ENCODE measurements around the gene FNDC3B. TPM values are rescaled to one million over a fixed set of nuclear protein-coding genes. Genes with fewer than 3 reads are reported as not detected.

The FNDC3B gene
- total and polyA plus RNA-seq, 2 donors (not counting 3 experiments of a cell fraction or from before 2014, with no cell fraction given) = 91.6 to 295 TPM

DNA sequence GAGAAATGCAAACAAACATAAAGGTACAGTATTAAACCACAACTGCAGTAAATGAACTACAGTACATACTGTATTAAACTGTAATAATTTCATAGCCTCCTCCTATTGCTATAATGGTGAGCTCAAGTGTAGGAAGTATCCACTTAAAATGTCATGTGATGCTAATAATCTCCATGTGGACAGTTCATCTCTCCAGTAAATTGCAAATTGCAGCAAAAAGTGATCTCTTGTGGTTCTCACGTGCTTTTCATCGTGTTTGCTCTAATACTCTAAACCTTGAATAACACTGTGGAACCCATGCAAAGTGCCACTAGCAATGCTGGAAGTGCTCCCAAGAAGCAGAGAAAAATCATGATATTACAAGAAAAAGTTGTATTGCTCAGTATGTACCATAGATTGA, 9.2 kb upstream of the FNDC3B start:
- POLR2A ChIA-PET = no interaction called here
- FAIRE-seq = no peak
- intact Hi-C loops (cut with micrococcal nuclease) = no loop called here

More for the DNA sequence above, 9.2 kb upstream of the FNDC3B start:
- Histone ChIP-seq H2AFZ (ENCODE audit: low read depth, low read length) (no peak overlapping the region), H4K20me1 (replicated peaks; ENCODE audit: control insufficient read depth, extremely low read depth, insufficient read depth, low read length) (no peaks in the 10 kb centered on the region), H3K4me3 (replicated peaks in 1 of 3; ENCODE audit: insufficient read depth in 1 of 3, low read depth in 1 of 3, low read length in 3 of 3) (no peak overlapping the region), H3K27me3 (ENCODE audit: control insufficient read depth in 2 of 2, insufficient read depth in 2 of 2, low read length in 2 of 2) (no peaks in the 10 kb centered on the region), H3K4me2 (ENCODE audit: insufficient read depth, low read length) (no peak overlapping the region), H3K9me3 (replicated peaks; ENCODE audit: control insufficient read depth, insufficient read depth, low read length) (no peaks in the 10 kb centered on the region), H3K27ac (ENCODE audit: insufficient read depth, low read depth, low read length) (no peak overlapping the region), H3K79me2 (ENCODE audit: control insufficient read depth, insufficient read depth, low read length) (no peaks in the 10 kb centered on the region), H3K4me1 (ENCODE audit: control insufficient read depth, extremely low read depth, insufficient read depth, low read length) (no peaks in the 10 kb centered on the region), H3K36me3 (ENCODE audit: control insufficient read depth in 2 of 2, extremely low read depth in 1 of 2, insufficient read depth in 2 of 2, low read length in 2 of 2) (no peaks in the 10 kb centered on the region), H3K9me1 (replicated peaks; ENCODE audit: control insufficient read depth, extremely low read depth, insufficient read depth, low read length) (no peaks in the 10 kb centered on the region), H3K9ac (replicated peaks; ENCODE audit: extremely low read depth, insufficient read depth, low read length) (no peak overlapping the region)
- CTCF ChIA-PET = no interaction called here
- no peak for DNase-seq (ENCODE audit: low read depth, low spot score)
- TF ChIP-seq EZH2 (IDR thresholded peaks at IDR 0.05; ENCODE audit: borderline replicate concordance, low read depth, low read length, severe bottlenecking) = no peak
- no peak for TF ChIP-seq POLR2A (IDR thresholded peaks at IDR 0.05; ENCODE audit: low read depth, low read length)
- no peak for TF ChIP-seq JUN (IDR thresholded peaks at IDR 0.05; ENCODE audit: borderline replicate concordance, insufficient read depth, insufficient read length, low read depth)
- TF ChIP-seq POLR2AphosphoS5 (IDR thresholded peaks at IDR 0.05; ENCODE audit: insufficient read depth, low read depth, low read length) = no peak
- TF ChIP-seq, protein P1, sequence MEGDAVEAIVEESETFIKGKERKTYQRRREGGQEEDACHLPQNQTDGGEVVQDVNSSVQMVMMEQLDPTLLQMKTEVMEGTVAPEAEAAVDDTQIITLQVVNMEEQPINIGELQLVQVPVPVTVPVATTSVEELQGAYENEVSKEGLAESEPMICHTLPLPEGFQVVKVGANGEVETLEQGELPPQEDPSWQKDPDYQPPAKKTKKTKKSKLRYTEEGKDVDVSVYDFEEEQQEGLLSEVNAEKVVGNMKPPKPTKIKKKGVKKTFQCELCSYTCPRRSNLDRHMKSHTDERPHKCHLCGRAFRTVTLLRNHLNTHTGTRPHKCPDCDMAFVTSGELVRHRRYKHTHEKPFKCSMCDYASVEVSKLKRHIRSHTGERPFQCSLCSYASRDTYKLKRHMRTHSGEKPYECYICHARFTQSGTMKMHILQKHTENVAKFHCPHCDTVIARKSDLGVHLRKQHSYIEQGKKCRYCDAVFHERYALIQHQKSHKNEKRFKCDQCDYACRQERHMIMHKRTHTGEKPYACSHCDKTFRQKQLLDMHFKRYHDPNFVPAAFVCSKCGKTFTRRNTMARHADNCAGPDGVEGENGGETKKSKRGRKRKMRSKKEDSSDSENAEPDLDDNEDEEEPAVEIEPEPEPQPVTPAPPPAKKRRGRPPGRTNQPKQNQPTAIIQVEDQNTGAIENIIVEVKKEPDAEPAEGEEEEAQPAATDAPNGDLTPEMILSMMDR (IDR thresholded peaks at IDR 0.05; ENCODE audit: extremely low read depth in 1 of 2, insufficient read depth in 1 of 2, low read depth in 1 of 2, low read length in 2 of 2) = no peak
- no peak for TF ChIP-seq GATA2 (IDR thresholded peaks at IDR 0.05; ENCODE audit: insufficient read depth, insufficient read length, low read depth, low read length)
- no peak for TF ChIP-seq MYC (IDR thresholded peaks at IDR 0.05; ENCODE audit: low read depth, low read length)
- TF ChIP-seq, protein P2, sequence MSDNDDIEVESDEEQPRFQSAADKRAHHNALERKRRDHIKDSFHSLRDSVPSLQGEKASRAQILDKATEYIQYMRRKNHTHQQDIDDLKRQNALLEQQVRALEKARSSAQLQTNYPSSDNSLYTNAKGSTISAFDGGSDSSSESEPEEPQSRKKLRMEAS (IDR thresholded peaks at IDR 0.05; ENCODE audit: insufficient read depth, insufficient read length) = no peak
- TF ChIP-seq FOS (IDR thresholded peaks at IDR 0.05; ENCODE audit: borderline replicate concordance, insufficient read depth, low read length) = no peak
- dilution Hi-C loops (cut with MboI; ENCODE audit: extremely low pct_ligation_motif_present, low sequenced_read_pairs) = no loop called here
- no TSS peak for BruUV-seq (replicated peaks)
